ENCODE measurements around the gene JMJD4.
"Not testable (repeated sequence)": the region's sequence is repeated elsewhere in the genome, so short reads cannot be mapped to it uniquely, and the experiment has no call there.

Gene JMJD4

GRCh38 chr1:227726318-227726717 lies 8.8 kb downstream of the JMJD4 start:
- DNase-seq (ENCODE audit: low read depth), result no peak
- TF ChIP-seq MAX (IDR thresholded peaks at IDR 0.05; ENCODE audit: low read depth, low read length), result no peak
- TF ChIP-seq CTCF (IDR thresholded peaks at IDR 0.05; ENCODE audit: low read depth, low read length), result no peak
- TF ChIP-seq POLR2A (IDR thresholded peaks at IDR 0.05; ENCODE audit: extremely low read depth, insufficient read length), result no peak
- no peak for TF ChIP-seq MYC (IDR thresholded peaks at IDR 0.05; ENCODE audit: low read depth, low read length)
- H3K4me3 ChIP-seq (ENCODE audit: low read depth, low read length), result no peak overlapping the region

GRCh38 chr1:227725046-227725445 lies 10.1 kb downstream of the JMJD4 start:
- no peak overlapping the region for H3K4me3 ChIP-seq (ENCODE audit: low read depth, low read length)
- no peak for DNase-seq (ENCODE audit: low read depth)
- no peak for TF ChIP-seq POLR2A (IDR thresholded peaks at IDR 0.05; ENCODE audit: extremely low read depth, insufficient read length)
- no peak for TF ChIP-seq CTCF (IDR thresholded peaks at IDR 0.05; ENCODE audit: low read depth, low read length)
- TF ChIP-seq MYC (IDR thresholded peaks at IDR 0.05; ENCODE audit: low read depth, low read length), result no peak
- no peak for TF ChIP-seq MAX (IDR thresholded peaks at IDR 0.05; ENCODE audit: low read depth, low read length)

- no peak overlapping the region for H3K4me3 ChIP-seq (ENCODE audit: low read depth, low read length)
- DNase-seq (ENCODE audit: low read depth), result no peak
- no peak for TF ChIP-seq POLR2A (IDR thresholded peaks at IDR 0.05; ENCODE audit: extremely low read depth, insufficient read length)
- no peak for TF ChIP-seq MAX (IDR thresholded peaks at IDR 0.05; ENCODE audit: low read depth, low read length)
- TF ChIP-seq MYC (IDR thresholded peaks at IDR 0.05; ENCODE audit: low read depth, low read length), result no peak
- no peak for TF ChIP-seq CTCF (IDR thresholded peaks at IDR 0.05; ENCODE audit: low read depth, low read length)
Observed at GRCh38 chr1:227723474-227723873, 11.6 kb downstream of the JMJD4 start.

- DNase-seq (ENCODE audit: low read depth), result no peak
- no peak for TF ChIP-seq POLR2A (IDR thresholded peaks at IDR 0.05; ENCODE audit: extremely low read depth, insufficient read length)
- TF ChIP-seq MYC (IDR thresholded peaks at IDR 0.05; ENCODE audit: low read depth, low read length), result no peak
- no peak for TF ChIP-seq CTCF (IDR thresholded peaks at IDR 0.05; ENCODE audit: low read depth, low read length)
- no peak for TF ChIP-seq MAX (IDR thresholded peaks at IDR 0.05; ENCODE audit: low read depth, low read length)
- no peak overlapping the region for H3K4me3 ChIP-seq (ENCODE audit: low read depth, low read length)
Observed at GRCh38 chr1:227718932-227719331, 16.2 kb downstream of the JMJD4 start.

GRCh38 chr1:227712648-227713047 lies 22.5 kb downstream of the JMJD4 start:
- no peak overlapping the region for H3K4me3 ChIP-seq (ENCODE audit: low read depth, low read length)
- no peak for DNase-seq (ENCODE audit: low read depth)
- TF ChIP-seq MYC (IDR thresholded peaks at IDR 0.05; ENCODE audit: low read depth, low read length) (no peak), MAX (IDR thresholded peaks at IDR 0.05; ENCODE audit: low read depth, low read length) (no peak), CTCF (IDR thresholded peaks at IDR 0.05; ENCODE audit: low read depth, low read length) (no peak), POLR2A (IDR thresholded peaks at IDR 0.05; ENCODE audit: extremely low read depth, insufficient read length) (no peak)

- DNase-seq (ENCODE audit: low read depth); H3K4me3 ChIP-seq (ENCODE audit: low read depth, low read length): not testable (repeated sequence)
Observed at GRCh38 chr1:227710474-227710873, 24.6 kb downstream of the JMJD4 start.
